GM13977 (cell line): ENCODE measurements around the gene HYDIN.

Experiments
- DNase-seq: peaks from one replicate; pipeline ENCODE4 v3.0.0; 2012; ENCODE audit warnings: low spot score
- in situ Hi-C: fragments of 300-500 bp; cut with MboI; formaldehyde crosslinking; loops from one replicate; pipeline ENCODE4 v1.12.0; 2022; ENCODE audit warnings: low sequenced_read_pairs, low pct_unique_long_range_greater_than_20kb, mixed read lengths, inconsistent platforms; ENCODE audit not compliant: unreplicated experiment
- TF ChIP-seq, protein P1 (sequence below): IDR thresholded peaks from 2 replicates; pipeline ENCODE4 v1.5.1; 2012; ENCODE audit warnings: mild to moderate bottlenecking, control low read depth; ENCODE audit not compliant: insufficient read depth; ENCODE audit errors: extremely low read depth, missing control alignments

The HYDIN gene

DNA sequence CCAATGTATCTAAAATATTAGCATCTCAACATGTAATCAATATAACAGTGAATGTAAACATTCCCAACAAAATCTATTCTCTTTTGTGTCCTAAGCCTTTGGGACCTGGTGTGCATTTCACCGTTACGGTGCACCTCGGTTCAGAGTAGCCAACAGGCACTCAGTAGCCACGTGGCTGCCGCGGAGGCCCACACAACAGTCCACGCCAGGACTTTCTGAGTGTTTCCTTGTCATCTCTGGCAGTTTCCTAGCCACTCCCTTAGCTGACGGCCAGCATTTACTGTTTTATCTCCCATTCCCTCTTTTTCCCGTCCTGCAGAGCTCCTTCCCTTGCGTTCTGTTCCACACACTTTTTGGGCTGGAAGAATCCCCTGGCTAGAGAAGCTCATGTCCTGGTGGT lies 465.9 kb downstream of the HYDIN start:
- in situ Hi-C loops: loop anchor here (10.0 kb wide), 1 partner anchor 80 kb away; the partner anchor contains the start of gene MTSS2
- no peak for DNase-seq
- TF ChIP-seq, protein P1, sequence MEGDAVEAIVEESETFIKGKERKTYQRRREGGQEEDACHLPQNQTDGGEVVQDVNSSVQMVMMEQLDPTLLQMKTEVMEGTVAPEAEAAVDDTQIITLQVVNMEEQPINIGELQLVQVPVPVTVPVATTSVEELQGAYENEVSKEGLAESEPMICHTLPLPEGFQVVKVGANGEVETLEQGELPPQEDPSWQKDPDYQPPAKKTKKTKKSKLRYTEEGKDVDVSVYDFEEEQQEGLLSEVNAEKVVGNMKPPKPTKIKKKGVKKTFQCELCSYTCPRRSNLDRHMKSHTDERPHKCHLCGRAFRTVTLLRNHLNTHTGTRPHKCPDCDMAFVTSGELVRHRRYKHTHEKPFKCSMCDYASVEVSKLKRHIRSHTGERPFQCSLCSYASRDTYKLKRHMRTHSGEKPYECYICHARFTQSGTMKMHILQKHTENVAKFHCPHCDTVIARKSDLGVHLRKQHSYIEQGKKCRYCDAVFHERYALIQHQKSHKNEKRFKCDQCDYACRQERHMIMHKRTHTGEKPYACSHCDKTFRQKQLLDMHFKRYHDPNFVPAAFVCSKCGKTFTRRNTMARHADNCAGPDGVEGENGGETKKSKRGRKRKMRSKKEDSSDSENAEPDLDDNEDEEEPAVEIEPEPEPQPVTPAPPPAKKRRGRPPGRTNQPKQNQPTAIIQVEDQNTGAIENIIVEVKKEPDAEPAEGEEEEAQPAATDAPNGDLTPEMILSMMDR: no peak

DNA sequence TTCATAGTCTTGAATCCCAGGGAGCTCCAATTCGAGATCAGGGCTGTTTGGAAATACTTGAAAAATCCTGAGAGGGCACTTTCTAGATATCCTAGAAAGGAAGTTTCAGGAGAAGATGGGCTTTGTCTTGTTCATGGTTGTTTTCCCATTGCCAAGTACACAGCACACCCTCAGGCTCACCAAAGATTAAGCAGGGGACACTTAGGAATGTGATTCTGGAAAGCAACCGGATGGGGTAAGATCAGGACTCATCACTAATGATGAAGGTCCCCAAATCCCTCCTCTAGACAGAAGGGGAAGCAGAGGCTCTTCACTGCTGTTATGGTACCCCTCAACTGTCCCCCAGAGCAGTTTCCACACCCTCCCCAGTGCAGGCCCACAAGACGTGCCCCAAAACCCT lies 470.3 kb downstream of the HYDIN start:
- TF ChIP-seq, protein P1: no peak
- in situ Hi-C loops: loop anchor here (10.0 kb wide), 1 partner anchor 75 kb away; the partner anchor contains the start of gene MTSS2
- no peak for DNase-seq

DNA sequence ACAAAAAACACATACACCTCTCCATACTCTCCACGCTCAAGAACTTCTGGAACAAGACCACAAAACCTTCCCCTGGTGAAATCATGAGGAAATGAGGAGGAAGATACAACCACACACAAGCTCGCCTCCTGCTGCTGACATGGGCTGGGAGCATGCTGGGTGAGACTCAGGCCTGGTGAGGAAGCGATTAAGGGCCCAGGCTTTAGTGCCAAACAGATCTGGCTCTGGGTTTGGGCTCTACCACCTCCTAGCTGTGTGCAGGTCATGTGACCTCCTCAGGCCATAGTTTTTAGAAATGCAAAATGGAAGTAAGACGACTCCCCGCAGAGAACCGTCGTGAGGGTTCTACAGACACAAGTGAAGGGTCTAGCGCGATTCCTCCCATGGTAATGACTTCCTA lies 470.9 kb downstream of the HYDIN start:
- TF ChIP-seq, protein P1: no peak
- no peak for DNase-seq
- in situ Hi-C loops: loop anchor here (10.0 kb wide), 1 partner anchor 75 kb away; the partner anchor contains the start of gene MTSS2

DNA sequence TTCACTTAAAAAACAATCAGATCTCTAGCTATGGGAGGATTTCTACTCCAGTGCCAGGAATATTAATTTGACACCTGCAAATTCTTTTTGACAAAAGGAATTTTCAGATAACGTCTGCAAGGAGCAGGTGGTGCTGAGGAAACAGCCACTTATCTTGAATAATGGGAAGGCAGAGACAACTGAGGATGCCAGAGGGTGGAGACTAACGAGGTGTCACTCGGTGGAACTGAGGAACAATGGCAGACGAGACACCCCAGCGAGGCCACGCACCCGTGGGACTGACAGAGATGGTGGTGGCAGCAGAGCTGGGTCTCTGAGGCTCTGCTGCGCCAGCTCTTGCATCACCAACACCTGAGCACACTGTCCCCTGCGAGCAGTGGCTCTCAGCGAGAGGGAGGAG lies 471.7 kb downstream of the HYDIN start:
- no peak for DNase-seq
- TF ChIP-seq, protein P1: no peak
- in situ Hi-C loops: no loop called here
